Astrocyte (in vitro differentiated cells and primary cell): Measurements from ENCODE around the gene ZNF174.

Source experiments
- CTCF ChIP-seq: IDR thresholded peaks from 2 replicates; pipeline ENCODE4 v1.5.1; 2011; ENCODE audit warnings: low read depth, mild to moderate bottlenecking, inconsistent platforms, low read length, moderate library complexity; ENCODE audit not compliant: insufficient read depth
- EZH2 ChIP-seq: IDR thresholded peaks from 2 replicates; pipeline ENCODE4 v1.6.1; 2012; ENCODE audit warnings: mild to moderate bottlenecking, low read length, inconsistent platforms; ENCODE audit not compliant: insufficient read depth

- TF ChIP-seq CTCF (no peak), EZH2 (no peak)
These were observed 603 bp upstream of the ZNF174 start for GRCh38 chr16:3400446-3400778.
